Measurements from ENCODE around the gene METTL13.

METTL13 gene

DNA sequence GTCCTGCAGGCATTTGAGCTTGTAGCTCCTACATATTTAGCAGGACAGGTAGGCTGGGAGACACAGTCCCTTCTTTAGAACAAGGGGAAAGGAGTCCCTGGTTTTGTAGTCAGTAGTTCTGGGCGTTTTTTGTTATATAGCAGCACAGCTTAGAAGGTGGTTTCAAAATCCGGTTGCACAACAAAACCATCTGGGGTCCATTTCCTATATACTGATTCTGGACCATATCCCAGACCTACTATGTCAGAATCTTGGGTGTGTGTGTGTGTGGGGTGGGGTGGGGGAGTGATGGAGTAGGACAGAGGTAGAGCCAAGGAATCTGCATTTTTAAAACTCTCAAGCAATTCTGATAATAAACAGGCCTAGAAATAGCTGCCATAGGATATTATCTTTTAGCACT, 21.6 kb downstream of the METTL13 start:
- DNase-seq (ENCODE audit: low spot score) = no peak

DNA sequence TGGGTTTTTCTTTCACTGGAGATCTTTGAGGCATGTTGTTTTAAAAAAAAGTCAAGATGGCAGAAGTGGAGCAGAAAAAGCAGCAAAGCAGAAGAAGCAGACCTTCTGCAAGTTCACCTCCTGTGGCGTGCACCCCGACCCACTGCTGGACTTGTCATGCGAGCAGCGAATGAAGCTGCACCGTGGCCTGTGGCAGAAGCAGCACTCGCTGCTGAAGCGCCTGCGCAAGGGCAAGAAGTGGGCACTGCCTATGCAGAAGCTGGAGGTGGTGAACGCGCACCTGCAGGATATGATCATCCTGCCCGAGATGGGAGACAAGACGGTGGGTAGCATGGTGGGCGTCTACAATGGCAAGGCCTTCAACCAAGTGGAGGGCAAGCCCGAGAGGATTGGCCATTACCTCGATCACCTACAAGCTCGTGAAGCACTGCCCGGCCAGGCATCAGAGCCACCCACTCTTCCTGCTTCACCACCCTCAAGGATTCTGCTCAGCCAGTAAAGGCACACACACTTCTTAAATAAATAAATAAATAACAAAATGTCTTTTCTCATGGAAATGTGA, 22.1 kb downstream of the METTL13 start:
- DNase-seq (ENCODE audit: low spot score) = no peak

DNA sequence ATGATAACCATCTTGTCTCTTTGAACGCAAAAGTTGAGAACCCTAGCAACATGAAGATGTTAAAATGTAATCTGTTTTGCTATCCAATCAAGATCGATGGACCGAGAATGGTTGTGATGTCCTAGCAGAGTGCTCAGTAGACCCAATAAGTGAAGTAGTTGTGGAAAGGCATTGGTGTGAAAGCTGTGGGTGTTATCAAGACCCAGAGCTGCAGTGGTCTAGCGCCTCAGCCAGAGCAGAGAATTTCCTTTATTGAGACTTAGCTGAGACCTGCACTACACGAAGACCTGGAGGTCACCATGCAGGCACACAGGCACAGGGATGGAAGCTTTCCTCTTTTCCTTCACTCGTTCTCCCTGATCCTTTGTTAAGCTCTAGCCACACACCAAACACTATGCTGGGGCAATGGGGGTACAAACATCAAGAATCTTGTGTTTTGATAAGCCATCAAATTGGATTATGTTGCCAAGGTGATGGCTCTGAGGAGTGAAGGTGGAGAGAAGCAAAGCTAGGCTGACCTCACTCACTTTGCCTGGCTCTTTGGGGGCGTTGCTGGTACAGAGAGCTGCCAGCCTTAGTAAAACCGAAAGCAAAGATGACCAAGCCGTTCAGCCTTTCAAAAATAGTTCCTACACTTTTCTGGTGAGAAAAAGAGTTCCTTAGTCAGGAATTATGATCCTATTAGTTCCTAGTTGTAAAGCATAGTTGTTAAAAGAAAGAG, 24.1 kb downstream of the METTL13 start:
- no peak for DNase-seq (ENCODE audit: low spot score)

DNA sequence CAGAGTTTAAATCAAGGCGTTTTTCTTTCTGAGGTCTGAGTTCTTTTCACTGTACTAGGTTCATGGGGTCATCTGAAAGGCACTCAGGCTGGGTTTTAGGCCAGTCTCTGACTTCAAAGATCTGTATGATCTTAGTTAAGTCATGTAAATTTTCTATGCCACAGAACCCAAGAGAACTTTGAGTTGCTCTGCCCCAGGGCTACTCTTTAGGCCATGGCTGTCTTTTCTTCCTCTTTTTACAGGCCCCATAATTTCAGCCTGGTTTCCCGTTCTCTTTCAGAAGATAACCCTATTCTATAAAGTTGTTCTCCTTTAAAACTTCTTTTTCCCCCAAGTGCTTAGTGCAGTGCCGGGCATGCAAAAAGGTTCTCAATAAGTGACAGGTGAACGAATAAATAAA, 26.1 kb downstream of the METTL13 start:
- no peak for DNase-seq (ENCODE audit: low spot score)

DNA sequence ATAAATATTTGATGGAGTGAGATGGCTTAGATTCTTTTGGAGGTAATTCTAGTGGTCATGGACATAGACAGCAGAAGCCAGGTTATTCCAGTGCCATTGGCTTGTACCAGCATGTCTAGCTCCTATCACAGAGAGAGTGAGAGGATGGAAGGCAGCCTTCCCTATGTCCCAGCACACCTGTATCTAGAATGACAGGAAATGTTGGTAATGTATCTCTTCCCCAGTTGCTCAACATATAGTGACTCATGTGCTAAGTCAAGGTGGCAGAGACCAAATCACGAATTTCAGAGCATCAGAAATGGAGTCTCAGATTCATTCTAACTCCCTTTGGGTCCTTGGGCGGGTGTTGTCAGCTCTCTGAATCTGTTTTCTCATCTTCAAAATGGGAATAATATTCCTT, 28.4 kb downstream of the METTL13 start:
- no peak for DNase-seq (ENCODE audit: low spot score)

DNA sequence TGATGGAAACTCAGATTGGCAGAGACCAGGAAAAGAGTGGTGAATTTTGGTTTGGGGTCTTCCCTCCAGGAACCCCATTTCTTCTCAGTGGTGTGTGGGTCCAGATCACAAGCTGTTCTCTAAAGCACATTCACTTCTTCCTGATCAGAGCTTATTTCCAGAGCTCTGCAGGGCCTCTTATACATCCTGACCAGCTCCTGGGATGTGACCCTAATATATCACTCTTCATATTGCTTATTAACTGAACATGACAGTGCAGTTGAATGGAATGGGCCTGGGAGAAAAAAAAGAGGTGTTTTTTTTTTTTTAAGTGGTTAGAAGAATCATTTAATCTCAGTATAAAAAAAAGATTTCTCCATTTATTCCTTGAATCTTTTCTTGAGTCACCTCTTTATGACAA, 30.2 kb downstream of the METTL13 start:
- DNase-seq (ENCODE audit: low spot score) = no peak

DNA sequence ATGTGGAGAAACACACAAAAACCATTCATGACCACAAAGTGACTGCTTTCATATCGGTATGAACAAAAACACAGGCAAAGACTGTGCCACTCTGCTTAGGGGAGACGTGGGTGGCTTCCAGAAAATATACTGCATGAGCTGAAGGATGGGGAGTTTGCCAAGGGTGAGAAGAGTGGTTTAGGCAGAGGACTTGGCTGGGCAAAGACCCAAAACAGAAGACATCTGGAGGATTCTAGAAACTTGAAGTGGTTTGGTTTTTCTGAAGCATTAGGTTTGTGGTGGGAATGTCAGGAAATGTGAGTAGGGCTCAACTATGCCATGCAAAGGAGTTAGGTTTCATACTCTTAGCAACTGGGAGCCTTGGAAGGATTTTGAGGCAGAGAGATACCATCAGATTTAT, 33.2 kb downstream of the METTL13 start:
- DNase-seq (ENCODE audit: low spot score) = no peak

DNA sequence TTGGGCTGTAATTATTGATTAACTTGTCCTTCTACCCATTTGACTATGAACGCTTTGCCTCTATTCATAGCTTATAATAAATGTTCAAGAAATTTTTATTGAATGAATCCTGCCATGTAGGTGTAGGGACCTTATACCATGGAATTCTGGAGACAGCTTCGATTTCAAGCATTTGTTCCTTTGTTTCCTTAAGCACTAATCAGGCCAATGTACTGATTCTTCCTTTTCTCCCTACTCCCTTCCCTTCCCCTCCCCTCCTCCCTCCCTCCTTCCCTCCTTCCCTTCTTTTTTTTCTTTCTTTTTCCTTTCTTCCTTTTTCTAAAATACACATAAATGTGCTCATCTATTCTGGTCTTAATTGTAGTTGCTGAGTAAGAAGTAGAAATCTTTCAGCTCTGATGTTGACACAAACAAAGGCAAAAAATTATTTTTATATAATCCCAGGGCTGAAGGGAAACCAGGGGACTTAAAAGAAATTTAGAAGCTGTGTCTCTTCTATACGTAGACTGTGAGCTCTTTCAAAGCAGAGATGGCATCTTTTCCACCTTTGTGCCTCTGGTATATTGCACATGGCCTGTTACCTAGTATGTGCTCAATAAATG, 34.9 kb downstream of the METTL13 start:
- no peak for DNase-seq (ENCODE audit: low spot score)

DNA sequence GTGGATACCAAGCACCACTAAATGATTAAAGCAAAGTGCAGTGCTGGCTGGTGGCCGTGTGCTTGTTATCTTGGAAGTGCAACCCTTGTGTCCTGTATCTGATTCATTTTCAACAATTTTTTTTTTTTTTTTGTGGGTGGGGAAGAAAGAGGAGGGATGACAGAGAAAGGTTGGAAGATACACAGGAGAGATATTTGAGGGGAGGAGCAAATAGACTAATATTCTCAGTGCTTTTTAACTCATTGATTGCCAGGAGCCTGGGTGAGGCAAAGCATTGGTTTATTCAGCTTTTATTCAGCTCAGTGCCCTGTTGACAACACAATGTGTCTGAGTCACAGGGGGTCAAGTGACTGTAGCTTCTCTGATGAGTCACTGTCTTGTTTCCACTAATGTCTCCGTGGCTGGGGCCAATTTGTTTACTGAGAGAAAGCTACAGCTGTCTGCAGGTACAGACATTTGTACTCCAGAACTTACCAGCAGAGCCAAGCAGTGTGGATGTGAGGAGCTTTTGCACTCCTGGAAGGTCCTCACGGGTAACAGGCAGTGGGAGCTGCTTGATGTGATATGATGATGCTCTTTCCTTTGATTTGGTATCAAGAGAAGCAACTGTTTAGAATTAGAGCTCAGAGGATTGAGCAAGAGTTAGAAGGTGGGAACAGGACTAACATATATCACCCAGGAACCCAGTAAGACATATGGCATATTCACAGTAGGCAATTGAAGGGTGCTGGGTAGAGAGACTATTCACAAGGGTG, 36.2 kb downstream of the METTL13 start:
- peak; percentile 69 for DNase-seq (ENCODE audit: low spot score)

DNA sequence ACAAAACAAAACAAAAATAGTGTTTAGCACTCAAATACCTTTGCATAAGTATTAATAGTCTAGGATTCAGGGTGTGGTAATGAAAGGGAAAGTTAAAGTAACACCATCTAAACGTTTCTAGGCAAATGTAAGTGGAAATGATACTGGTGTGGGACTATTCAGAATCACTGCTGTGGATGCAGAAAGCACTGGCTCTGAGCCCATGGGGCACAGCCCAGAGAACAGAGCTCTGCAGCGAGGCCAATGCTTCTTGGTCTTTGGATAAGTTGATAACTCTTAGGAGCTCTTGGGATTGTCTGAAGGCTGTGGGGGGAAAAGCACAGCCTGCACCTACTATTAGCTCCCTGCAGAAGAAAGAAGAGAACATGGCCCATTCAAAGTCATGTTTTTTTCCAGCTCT, 38.5 kb downstream of the METTL13 start:
- DNase-seq (ENCODE audit: low spot score) = no peak

DNA sequence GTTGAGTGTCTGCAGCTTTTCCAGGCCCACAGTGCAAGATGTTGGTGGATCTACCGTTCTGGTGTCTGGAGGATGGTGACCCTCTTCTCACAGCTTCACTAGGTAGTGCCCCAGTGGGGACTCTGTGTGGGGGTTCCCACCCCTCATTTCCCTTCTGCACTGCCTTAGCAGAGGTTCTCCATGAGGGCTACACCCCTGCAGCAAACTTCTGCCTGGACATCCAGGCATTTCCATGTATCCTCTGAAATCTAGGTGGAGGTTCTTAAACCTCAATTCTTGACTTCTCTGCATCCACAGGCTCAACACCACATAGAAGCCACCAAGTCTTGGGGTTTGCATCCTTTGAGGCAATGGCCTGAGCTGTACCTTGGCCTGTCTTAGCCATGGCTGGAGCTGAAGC, 45.5 kb downstream of the METTL13 start:
- no peak for DNase-seq (ENCODE audit: low spot score)

DNA sequence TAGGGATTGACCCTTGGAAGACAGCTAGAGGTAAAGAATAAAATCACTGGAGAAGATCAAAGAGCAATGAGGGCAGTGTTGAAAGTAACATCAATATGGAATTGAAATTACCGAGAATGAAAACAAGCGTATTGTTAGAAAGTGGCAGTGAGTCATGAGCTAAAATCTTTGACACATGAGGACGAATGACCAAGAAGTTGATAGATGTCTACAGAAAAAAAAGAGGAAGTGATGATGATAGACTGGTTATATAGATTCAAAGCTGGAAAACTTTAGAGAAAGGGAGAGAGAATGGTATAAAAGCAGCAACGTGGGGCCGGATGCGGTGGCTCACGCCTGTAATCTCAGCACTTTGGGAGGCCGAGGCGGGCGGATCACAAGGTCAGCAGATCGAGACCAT, 47.3 kb downstream of the METTL13 start:
- DNase-seq (ENCODE audit: low spot score) = no peak

DNA sequence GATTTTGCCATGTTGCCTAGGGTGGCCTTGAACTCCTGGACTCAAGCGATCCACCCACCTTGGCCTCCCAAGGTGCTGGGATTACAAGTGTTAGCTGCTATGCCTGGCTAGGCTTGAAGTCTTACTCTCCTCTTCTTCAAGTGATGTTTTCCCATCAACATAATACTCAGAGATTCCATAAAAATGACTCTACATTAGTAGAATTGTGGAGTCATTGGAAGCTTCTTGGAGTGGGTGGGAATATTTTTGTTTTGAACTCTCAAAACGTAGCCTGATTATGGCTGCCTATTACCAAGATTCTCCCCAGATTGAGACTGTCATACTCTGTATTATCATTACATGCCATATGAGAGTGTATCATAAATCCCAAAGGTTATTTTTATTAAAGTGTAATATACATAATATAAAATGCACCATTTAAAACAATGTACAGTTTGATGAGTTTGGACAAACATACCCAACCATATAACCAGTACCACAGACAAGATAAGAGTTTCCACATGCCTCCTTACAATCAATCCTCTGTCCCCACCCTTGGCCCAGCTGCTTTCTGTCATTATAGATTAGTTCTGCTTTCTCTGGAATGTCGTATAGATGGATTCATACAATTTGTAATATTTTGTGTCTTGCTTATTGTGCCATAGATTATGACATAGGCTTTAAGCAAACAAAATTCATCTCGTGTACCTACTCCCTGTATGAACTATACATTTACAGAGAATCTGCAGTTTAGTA, 51.8 kb downstream of the METTL13 start:
- no peak for DNase-seq (ENCODE audit: low spot score)

DNA sequence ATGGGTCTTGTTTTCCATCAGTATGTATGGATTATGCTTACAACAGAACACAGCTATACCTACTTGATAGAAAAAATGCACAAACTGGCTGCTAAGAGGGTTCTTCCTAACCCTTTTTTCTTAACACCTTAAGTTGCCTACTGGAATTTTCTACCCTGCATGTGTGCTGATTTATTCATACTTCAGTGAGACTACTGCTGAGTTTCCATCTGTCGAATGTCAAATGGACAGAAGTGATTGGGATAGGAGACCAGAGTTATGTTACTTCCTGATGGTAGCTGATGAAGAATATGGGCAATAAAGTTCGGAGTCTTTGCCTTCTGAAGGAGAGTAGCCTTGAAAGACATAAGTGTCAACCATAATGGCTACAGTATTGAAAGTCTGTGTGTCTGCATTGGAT, 53.4 kb downstream of the METTL13 start:
- DNase-seq (ENCODE audit: low spot score) = no peak

DNA sequence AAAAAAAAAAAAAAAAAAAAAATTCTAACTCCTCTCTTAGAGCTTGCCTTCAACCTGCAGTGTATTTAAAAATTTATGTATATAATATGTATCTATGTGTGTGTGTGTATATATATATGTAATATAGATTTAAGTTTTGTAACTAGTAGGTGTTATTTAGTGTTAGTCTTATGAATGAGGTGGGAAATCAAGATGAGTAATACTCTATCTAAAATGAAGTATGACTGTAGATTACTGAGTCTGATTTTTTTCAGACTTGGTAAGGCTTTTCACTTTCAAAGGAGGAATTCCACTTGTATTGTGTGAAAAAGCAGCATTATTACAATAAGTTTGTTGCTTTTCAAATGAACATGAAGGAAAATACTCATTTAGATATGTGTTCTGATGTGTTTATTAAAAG, 54.4 kb downstream of the METTL13 start:
- DNase-seq (ENCODE audit: low spot score) = no peak

DNA sequence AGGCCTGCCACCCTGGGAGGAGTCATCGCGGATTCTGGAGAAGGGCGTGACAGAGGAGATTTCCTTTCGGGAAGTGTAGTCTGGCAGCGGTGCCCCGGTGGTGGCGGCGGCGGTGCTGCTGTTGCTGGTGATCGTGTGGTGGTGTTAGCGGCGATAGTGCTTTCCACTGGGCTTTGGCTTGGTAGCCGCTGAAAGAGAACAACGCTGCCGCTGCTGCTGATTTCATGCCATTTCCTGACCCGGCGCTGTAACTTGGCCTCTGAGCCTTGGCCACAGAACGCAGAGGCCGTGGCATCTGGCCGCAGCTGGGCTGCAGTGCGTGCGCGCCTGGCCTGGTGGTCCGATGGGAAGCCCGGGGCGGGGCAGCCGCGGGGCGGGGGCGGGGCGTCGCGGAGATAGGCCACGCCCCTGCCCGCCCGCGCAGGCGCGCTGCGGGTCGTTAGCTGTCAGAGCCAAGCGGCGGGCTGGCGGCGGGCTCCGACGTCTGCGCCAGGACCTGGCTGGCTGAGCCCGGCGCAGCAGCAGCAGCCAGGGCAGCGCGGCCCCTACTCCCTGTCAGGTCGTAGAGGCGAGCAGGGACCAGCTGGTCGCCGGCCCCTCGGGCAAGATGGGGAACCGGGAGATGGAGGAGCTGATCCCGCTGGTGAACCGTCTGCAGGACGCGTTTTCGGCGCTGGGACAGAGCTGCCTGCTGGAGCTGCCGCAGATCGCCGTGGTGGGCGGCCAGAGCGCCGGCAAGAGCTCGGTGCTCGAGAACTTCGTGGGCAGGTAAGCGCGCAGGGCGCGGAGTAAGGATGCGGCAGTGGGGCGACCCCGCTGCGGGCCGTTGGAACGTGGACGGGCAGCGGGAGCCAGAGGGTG, 59.8 kb downstream of the METTL13 start, which contains the start of gene DNM3:
TSS of gene DNM3 (plus strand) at position 449 of the 861 bp plus-strand sequence. CDS start at position 608, 159 bp downstream.
- peak; percentile 86 for DNase-seq (ENCODE audit: low spot score)

DNA sequence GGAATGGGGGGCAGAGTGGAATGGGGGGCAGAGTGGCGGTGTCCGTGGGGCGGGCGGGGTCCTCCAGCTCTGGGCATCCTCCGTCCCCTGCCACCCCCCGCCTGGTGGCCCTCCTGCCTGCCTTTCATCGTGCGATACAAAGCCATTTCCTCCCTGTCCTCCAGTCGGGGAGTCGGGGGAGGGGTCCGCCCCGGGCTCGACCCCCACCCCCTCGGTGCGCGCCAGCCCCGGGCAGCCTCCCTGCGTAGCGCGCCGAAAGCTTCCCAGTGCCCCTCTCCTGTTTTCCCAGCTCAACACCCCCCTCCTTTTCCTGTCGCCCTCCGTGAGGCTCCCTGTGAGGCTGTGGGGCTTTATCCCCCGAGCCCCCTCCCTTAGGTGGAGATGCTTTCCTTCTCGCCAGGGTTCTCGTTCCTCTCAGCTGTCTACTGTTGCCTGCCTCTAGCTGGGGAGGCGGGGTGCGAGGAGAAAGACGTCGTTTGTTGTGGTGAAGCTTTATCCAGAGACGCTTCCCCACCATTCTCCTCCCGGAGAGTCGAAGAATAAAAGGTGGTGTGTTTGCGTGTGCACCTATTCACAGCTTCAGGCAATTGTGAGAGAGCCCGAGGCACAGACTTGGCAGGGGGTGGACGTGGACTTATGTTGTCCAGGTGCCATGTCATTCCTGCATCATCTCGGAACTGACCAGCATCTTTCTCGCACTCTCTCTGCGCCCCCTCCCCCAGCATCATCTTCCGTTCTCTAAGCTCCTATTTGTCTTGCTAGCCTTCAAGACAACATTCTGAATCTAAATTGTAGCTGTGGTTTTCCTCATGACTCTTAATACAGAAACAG, 60.7 kb downstream of the METTL13 start:
- no peak for DNase-seq (ENCODE audit: low spot score)

DNA sequence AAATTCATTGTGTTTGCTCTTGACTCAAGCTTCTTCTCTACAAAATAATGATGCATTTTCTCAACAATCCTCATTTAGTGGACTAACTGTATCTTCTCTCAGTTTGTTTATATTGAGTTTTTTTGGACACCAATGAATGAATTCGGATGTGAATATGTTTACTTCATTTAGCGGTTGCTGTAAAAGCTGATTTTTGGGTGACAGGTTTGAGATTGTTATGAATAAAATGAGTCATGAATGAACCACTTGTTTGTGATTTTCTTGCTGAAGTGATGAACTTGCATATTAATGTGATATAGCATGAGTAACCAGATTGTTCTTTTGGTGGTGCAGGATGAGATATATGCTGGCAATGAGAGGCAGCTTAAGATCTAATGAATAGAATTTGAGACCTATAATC, 62.9 kb downstream of the METTL13 start:
- DNase-seq (ENCODE audit: low spot score) = no peak

DNA sequence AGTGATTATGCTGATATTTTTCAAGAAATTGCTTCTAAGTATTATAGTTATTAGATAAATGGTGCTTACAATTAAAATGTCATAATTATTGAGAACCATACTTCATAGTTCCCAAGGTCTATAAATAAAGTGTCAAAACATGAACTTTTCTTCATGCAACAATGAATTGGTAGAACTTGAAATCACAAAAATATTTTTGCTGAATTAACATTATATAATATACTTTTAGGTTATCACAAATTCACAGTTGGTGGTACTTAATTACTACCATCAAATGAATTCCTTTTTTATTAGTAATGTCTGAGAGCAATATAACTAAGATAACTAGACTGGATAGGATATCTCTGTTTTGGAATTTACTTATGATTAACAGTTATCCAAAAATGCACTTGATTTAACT, 64.5 kb downstream of the METTL13 start:
- no peak for DNase-seq (ENCODE audit: low spot score)
